ENCODE results near the gene GALNT10.

- TF ChIP-seq GATA2 (IDR thresholded peaks at IDR 0.05; ENCODE audit: low read depth, low read length) (no peak), GATA3 (IDR thresholded peaks at IDR 0.05; ENCODE audit: low read depth, low read length) (no peak)
Observed at GRCh38 chr5:154335065-154335448, 144.5 kb downstream of the GALNT10 start.
